H1 (cell line): ENCODE measurements around the gene LCLAT1. TPM values are rescaled to one million over a fixed set of nuclear protein-coding genes. Genes with fewer than 3 reads are reported as not detected.

Experiments
- CTCF ChIA-PET: fragments of 300-600 bp; sonication (Branson Sonifier 250); formaldehyde crosslinking; loops from one replicate; lab custom pipeline; 2021; ENCODE audit not compliant: partially characterized antibody; lab: Charles Lee
- POLR2A ChIA-PET: fragments of 300-600 bp; sonication (Branson Sonifier 250); formaldehyde crosslinking; loops from one replicate; lab custom pipeline; 2021; ENCODE audit warnings: inconsistent platforms; ENCODE audit not compliant: partially characterized antibody; lab: Charles Lee
- DNase-seq, 2 experiments: peaks; one replicate each; pipeline versions ENCODE4 v3.0.0 to v3.0.0-alpha.2; 2010 to 2022; ENCODE audit warnings: low spot score in 2 of 2, low read depth in 1 of 2, mixed read lengths in 1 of 2
- FAIRE-seq: peaks from 2 replicates; lab custom pipeline; 2011; peaks lifted over from hg19 to GRCh38; lab: Jason Lieb, UNC
- H2AFZ ChIP-seq: 2 replicates; pipeline ENCODE4 v1.8.1; 2012; ENCODE audit warnings: low read length, inconsistent platforms
- H2AK5ac ChIP-seq: 2 replicates; pipeline ENCODE4 v1.6.1; 2013; ENCODE audit warnings: low read depth, low read length
- H2BK120ac ChIP-seq: replicated peaks from 2 replicates; pipeline ENCODE3; 2013; ENCODE audit warnings: low read depth, low read length, inconsistent platforms
- H2BK12ac ChIP-seq: 2 replicates; pipeline ENCODE4 v1.6.1; 2013; ENCODE audit warnings: low read depth, low read length
- H2BK15ac ChIP-seq: 2 replicates; pipeline ENCODE4 v1.6.1; 2013; ENCODE audit warnings: low read length
- H2BK20ac ChIP-seq: 2 replicates; pipeline ENCODE4 v1.6.1; 2013; ENCODE audit warnings: low read length
- H2BK5ac ChIP-seq: 2 replicates; pipeline ENCODE4 v1.6.1; 2013; ENCODE audit warnings: low read depth, low read length
- H3K14ac ChIP-seq: 2 replicates; pipeline ENCODE4 v1.6.1; 2013; ENCODE audit warnings: inconsistent platforms; ENCODE audit not compliant: insufficient read length
- H3K18ac ChIP-seq: 2 replicates; pipeline ENCODE4 v1.6.1; 2013; ENCODE audit warnings: low read length; ENCODE audit errors: extremely low read depth
- H3K23ac ChIP-seq: 2 replicates; pipeline ENCODE4 v1.6.1; 2013; ENCODE audit warnings: inconsistent platforms; ENCODE audit not compliant: insufficient read length
- H3K23me2 ChIP-seq: 2 replicates; pipeline ENCODE4 v1.6.1; 2013; ENCODE audit warnings: low read depth, low read length
- H3K27ac ChIP-seq: 2 replicates; pipeline ENCODE4 v1.6.1; 2011; ENCODE audit warnings: low read depth, low read length, inconsistent platforms
- H3K27me3 ChIP-seq, 4 experiments: replicated peaks in 1 of 4; 1 replicate in 1 of 4; 2 replicates in 3 of 4; pipeline versions ENCODE4 v1.6.1 to v1.8.1; 2011 to 2013; ENCODE audit warnings: low read length in 3 of 4, mild to moderate bottlenecking in 3 of 4, inconsistent platforms in 2 of 4, mixed read lengths in 2 of 4, moderate library complexity in 1 of 4; ENCODE audit not compliant: control insufficient read depth in 3 of 4, insufficient read depth in 3 of 4; ENCODE audit errors: extremely low read depth in 1 of 4
- H3K36me3 ChIP-seq, 4 experiments: 2 replicates each; pipeline versions ENCODE4 v1.6.1 to v1.8.1; 2011 to 2013; ENCODE audit warnings: mild to moderate bottlenecking in 4 of 4, low read length in 3 of 4, moderate library complexity in 2 of 4, control low read depth in 1 of 4, inconsistent platforms in 1 of 4; ENCODE audit not compliant: insufficient read depth in 4 of 4, control insufficient read depth in 2 of 4
- H3K4ac ChIP-seq: replicated peaks from 2 replicates; pipeline ENCODE3; 2013; ENCODE audit warnings: low read length, low read depth, mixed read lengths, inconsistent platforms; ENCODE audit not compliant: insufficient read length
- H3K4me1 ChIP-seq, 4 experiments: replicated peaks in 1 of 4; 1 replicate in 1 of 4; 2 replicates in 3 of 4; pipeline versions ENCODE4 v1.6.1 to v1.8.1; 2011 to 2013; ENCODE audit warnings: low read length in 3 of 4, inconsistent platforms in 2 of 4, mixed read lengths in 1 of 4; ENCODE audit not compliant: insufficient read depth in 4 of 4, control insufficient read depth in 3 of 4
- H3K4me2 ChIP-seq, 2 experiments: 2 replicates each; pipeline versions ENCODE4 v1.6.1 to v1.8.1; 2011 to 2013; ENCODE audit warnings: low read depth in 2 of 2, low read length in 2 of 2, control low read depth in 1 of 2, inconsistent platforms in 1 of 2, mild to moderate bottlenecking in 1 of 2; ENCODE audit not compliant: insufficient read depth in 1 of 2
- H3K4me3 ChIP-seq, 4 experiments: fragments of 200-600, 300-600 bp in 1 of 4; sonication (generic), shearing (Covaris generic), sonication (Bioruptor Twin) in 1 of 4; 2 replicates each; pipeline versions ENCODE4 v1.5.1 to v1.8.1; 2011 to 2016; ENCODE audit warnings: low read length in 4 of 4, low read depth in 3 of 4, control low read depth in 2 of 4, inconsistent platforms in 2 of 4, mild to moderate bottlenecking in 2 of 4, mixed read lengths in 1 of 4, moderate library complexity in 1 of 4; ENCODE audit not compliant: insufficient read depth in 2 of 4; ENCODE audit errors: extremely low read depth in 1 of 4
- H3K56ac ChIP-seq: replicated peaks from 2 replicates; pipeline ENCODE3; 2013; ENCODE audit warnings: low read depth, mild to moderate bottlenecking, mixed read lengths, low read length, inconsistent platforms; ENCODE audit not compliant: insufficient read length
- H3K79me1 ChIP-seq: 2 replicates; pipeline ENCODE4 v1.6.1; 2013; ENCODE audit warnings: low read depth, low read length, control low read depth
- H3K79me2 ChIP-seq, 2 experiments: 2 replicates each; pipeline versions ENCODE4 v1.6.1 to v1.8.1; 2012 to 2013; ENCODE audit warnings: low read length in 2 of 2, mild to moderate bottlenecking in 2 of 2, inconsistent platforms in 1 of 2; ENCODE audit not compliant: insufficient read depth in 2 of 2, control insufficient read depth in 1 of 2
- H3K9ac ChIP-seq, 4 experiments: replicated peaks in 1 of 4; 1 replicate in 1 of 4; 2 replicates in 3 of 4; pipeline versions ENCODE4 v1.6.1 to v1.8.1; 2011 to 2013; ENCODE audit warnings: low read depth in 3 of 4, low read length in 3 of 4, control low read depth in 2 of 4, mild to moderate bottlenecking in 2 of 4, moderate library complexity in 2 of 4, inconsistent platforms in 1 of 4; ENCODE audit errors: extremely low read depth in 1 of 4
- H3K9me3 ChIP-seq, 2 experiments: 2 replicates each; pipeline versions ENCODE4 v1.6.1 to v1.8.1; 2012 to 2013; ENCODE audit warnings: mild to moderate bottlenecking in 2 of 2, moderate library complexity in 2 of 2, control low read depth in 1 of 2, inconsistent platforms in 1 of 2, low read depth in 1 of 2, low read length in 1 of 2, mixed read lengths in 1 of 2; ENCODE audit not compliant: insufficient read depth in 2 of 2
- H4K20me1 ChIP-seq, 2 experiments: replicated peaks in 1 of 2; 2 replicates each; pipeline versions ENCODE3 to v1.8.1; 2011 to 2013; ENCODE audit warnings: inconsistent platforms in 2 of 2, low read length in 2 of 2, mild to moderate bottlenecking in 1 of 2; ENCODE audit not compliant: insufficient read depth in 2 of 2, control insufficient read depth in 1 of 2
- H4K5ac ChIP-seq: 2 replicates; pipeline ENCODE4 v1.6.1; 2013; ENCODE audit warnings: low read length, low read depth, mixed read lengths, inconsistent platforms; ENCODE audit not compliant: insufficient read length
- H4K8ac ChIP-seq: 2 replicates; pipeline ENCODE4 v1.8.0; 2013; ENCODE audit warnings: mild to moderate bottlenecking, moderate library complexity, low read length, inconsistent platforms; ENCODE audit not compliant: insufficient read depth; ENCODE audit errors: extremely low read depth
- H4K91ac ChIP-seq: replicated peaks from 2 replicates; pipeline ENCODE3; 2013; ENCODE audit warnings: low read length, mixed read lengths, inconsistent platforms; ENCODE audit not compliant: insufficient read length
- CREB1 ChIP-seq: IDR thresholded peaks from 2 replicates; pipeline ENCODE4 v1.6.1; 2012; ENCODE audit warnings: inconsistent platforms
- KDM1A ChIP-seq: fragments of 200-600, 300-600 bp; sonication (generic); IDR thresholded peaks from 2 replicates; pipeline ENCODE4 v1.7.1; 2016; ENCODE audit warnings: mild to moderate bottlenecking, low read length, borderline replicate concordance
- NANOG ChIP-seq: IDR thresholded peaks from 2 replicates; pipeline ENCODE4 v1.6.1; 2011; ENCODE audit warnings: low read length, low read depth, mild to moderate bottlenecking, inconsistent platforms; ENCODE audit not compliant: insufficient read depth, poor library complexity, severe bottlenecking
- PHF8 ChIP-seq: fragments of 200-600 bp; sonication (generic); conservative IDR thresholded peaks from 2 replicates; pipeline ENCODE4 v1.7.1; 2012; ENCODE audit warnings: low read depth, mild to moderate bottlenecking, inconsistent platforms, low read length, moderate library complexity
- RAD21 ChIP-seq, 2 experiments: IDR thresholded peaks in 1 of 2; conservative IDR thresholded peaks in 1 of 2; 2 replicates each; pipeline ENCODE4 v1.6.1; 2011; ENCODE audit warnings: low read depth in 2 of 2, low read length in 2 of 2, improper control_type of control experiment in 1 of 2, inconsistent platforms in 1 of 2, mild to moderate bottlenecking in 1 of 2, moderate library complexity in 1 of 2
- SP2 ChIP-seq: IDR thresholded peaks from 2 replicates; pipeline ENCODE4 v1.6.1; 2012; ENCODE audit warnings: mild to moderate bottlenecking, low read length, inconsistent platforms
- TAF1 ChIP-seq: IDR thresholded peaks from 2 replicates; pipeline ENCODE4 v1.6.1; 2011; ENCODE audit warnings: mild to moderate bottlenecking, low read depth, low read length
- WGBS, 2 experiments: shearing (Covaris generic) in 1 of 2; methylation state at CpG; one replicate each; pipeline versions ENCODE4 v1.1.6 to v1.1.7; 2013 to 2015; ENCODE audit warnings: low lambda C conversion rate in 2 of 2, mixed read lengths in 2 of 2, inconsistent platforms in 1 of 2, low coverage in 1 of 2, missing lambda C conversion rate in 1 of 2; ENCODE audit not compliant: insufficient replicate concordance in 2 of 2, insufficient coverage in 1 of 2, insufficient read length in 1 of 2; ENCODE audit errors: extremely low coverage in 1 of 2, missing lambda C conversion rate in 1 of 2; 5-methylcytosine and 5-hydroxymethylcytosine counted together
- polyA plus RNA-seq, 7 experiments: library from polyadenylated mRNA; depleted of rRNA in 3 of 7; stranded (reverse) in 5 of 7; unstranded in 2 of 7; fragments of >200 nt in 5 of 7; fragments of 200-250 nt in 2 of 7; gene quantifications; 1 replicate in 5 of 7; 2 replicates in 1 of 7; 4 replicates in 1 of 7; pipeline versions ENCODE4 v1.2.1 to v1.2.3, GENCODE V29; 2011 to 2013; ENCODE audit warnings: missing spikeins in 2 of 7, mixed read lengths in 2 of 7
- total RNA-seq: library from RNA; stranded (reverse); fragmentation: NEBNext Ultra II Directional; extraction: Animal tissue kit (Norgen Biotek cat#: 25700); gene quantifications from 2 replicates; pipeline ENCODE4 v1.2.1, GENCODE V29; 2021
- TF ChIP-seq, protein P1 (sequence below): IDR thresholded peaks from 2 replicates; pipeline ENCODE4 v1.6.1; 2012; ENCODE audit warnings: low read length, inconsistent platforms

Gene LCLAT1
- total and polyA plus RNA-seq, 2 of the 8 experiments (the other 6 are each of a cell fraction or from before 2014, with no cell fraction given) = 7.6 to 22.0 TPM

DNA sequence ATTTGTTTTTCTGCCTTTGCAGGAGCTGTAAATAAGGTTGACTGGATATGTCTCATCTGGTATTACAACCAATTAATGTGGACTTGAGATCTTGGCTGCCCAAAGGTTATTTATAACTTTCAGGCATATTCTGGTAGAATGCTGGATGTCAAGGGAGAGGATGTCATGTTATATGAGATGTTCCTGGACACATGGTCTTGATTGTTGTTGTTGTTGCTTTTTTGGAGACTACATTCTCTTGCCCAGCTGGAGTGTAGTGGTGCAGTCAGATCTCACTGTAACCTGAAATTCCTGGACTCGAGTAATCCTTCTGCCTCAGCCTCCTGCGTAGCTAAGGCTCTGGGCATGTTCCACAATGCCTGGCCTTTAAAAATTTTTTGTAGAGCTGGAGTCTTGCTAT is 83.3 kb downstream of the LCLAT1 start:
- Histone ChIP-seq H3K56ac (no peak overlapping the region), H3K23ac (no peak overlapping the region), H2AK5ac (no peak overlapping the region), H4K91ac (no peak overlapping the region), H2AFZ (no peak overlapping the region), H3K27ac (no peak overlapping the region), H3K9me3 (no peaks in the 10 kb centered on the region), H4K5ac (no peak overlapping the region), H3K79me2 (no peaks in the 10 kb centered on the region; a peak in 1 of 4 replicates), H4K20me1 (no peaks in the 10 kb centered on the region), H2BK20ac (no peak overlapping the region), H3K4ac (no peak overlapping the region), H4K8ac (no peak overlapping the region), H3K23me2 (no peaks in the 10 kb centered on the region), H3K4me2 (no peak overlapping the region), H2BK15ac (no peak overlapping the region), H3K9ac (no peak overlapping the region), H3K4me3 (no peak overlapping the region), H3K14ac (no peak overlapping the region), H3K4me1 (no peaks in the 10 kb centered on the region), H2BK12ac (no peak overlapping the region), H3K79me1 (no peaks in the 10 kb centered on the region), H3K18ac (no peak overlapping the region), H2BK120ac (no peak overlapping the region), H3K36me3 (peaks cover 0 to 10% (median 4%) of the 10 kb centered on the region in 4 experiments; a peak in 2 of 8 replicates), H2BK5ac (no peak overlapping the region), H3K27me3 (no peaks in the 10 kb centered on the region)
- FAIRE-seq (no peak), DNase-seq (no peak)
- 100% methylated on average over 2 of the region's 2 CpGs; no CpG with 5 or more reads in 1 of the 2 experiments for WGBS, 2 experiments
- TF ChIP-seq CREB1 (no peak), KDM1A (no peak), PHF8 (no peak), NANOG (no peak), TAF1 (no peak), RAD21 (IDR thresholded peaks at IDR 0.05 in 1 of 2, conservative IDR thresholded peaks at IDR 0.05 in 1 of 2; ENCODE audit: low read depth in 2 of 2, low read length in 2 of 2) (no peak), SP2 (no peak)
- TF ChIP-seq, protein P1, sequence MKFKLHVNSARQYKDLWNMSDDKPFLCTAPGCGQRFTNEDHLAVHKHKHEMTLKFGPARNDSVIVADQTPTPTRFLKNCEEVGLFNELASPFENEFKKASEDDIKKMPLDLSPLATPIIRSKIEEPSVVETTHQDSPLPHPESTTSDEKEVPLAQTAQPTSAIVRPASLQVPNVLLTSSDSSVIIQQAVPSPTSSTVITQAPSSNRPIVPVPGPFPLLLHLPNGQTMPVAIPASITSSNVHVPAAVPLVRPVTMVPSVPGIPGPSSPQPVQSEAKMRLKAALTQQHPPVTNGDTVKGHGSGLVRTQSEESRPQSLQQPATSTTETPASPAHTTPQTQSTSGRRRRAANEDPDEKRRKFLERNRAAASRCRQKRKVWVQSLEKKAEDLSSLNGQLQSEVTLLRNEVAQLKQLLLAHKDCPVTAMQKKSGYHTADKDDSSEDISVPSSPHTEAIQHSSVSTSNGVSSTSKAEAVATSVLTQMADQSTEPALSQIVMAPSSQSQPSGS = no peak
- POLR2A ChIA-PET = interaction anchor here (1.0 kb wide), 1 partner anchor 33 kb away, joined by 3 read pairs; no protein-coding TSS in a partner anchor
- CTCF ChIA-PET = interaction anchor here (0.6 to 0.7 kb wide), 2 partner anchors 341 to 447 kb away, joined by 3 to 4 read pairs; no protein-coding TSS in a partner anchor
